MM.1S (cell line): ENCODE data around the gene RIPOR3.

ENCODE experiments used
- CTCF ChIP-seq: fragments of 300-600 bp; sonication (generic); IDR thresholded peaks from 2 replicates; pipeline ENCODE4 v1.5.1; 2016; ENCODE audit warnings: antibody characterized with exemption, low read length, mixed read lengths
- EZH2 ChIP-seq: fragments of 300-600 bp; sonication (generic); optimal IDR thresholded peaks from 2 replicates; pipeline ENCODE3; 2017; ENCODE audit warnings: low read depth, mild to moderate bottlenecking, antibody characterized with exemption, low read length, mixed read lengths

GRCh38 chr20:50615407-50615806, 75.9 kb downstream of the RIPOR3 start:
- TF ChIP-seq EZH2 (no peak), CTCF (no peak)
